Measurements from ENCODE around the gene ERAP2.

Gene ERAP2

DNA sequence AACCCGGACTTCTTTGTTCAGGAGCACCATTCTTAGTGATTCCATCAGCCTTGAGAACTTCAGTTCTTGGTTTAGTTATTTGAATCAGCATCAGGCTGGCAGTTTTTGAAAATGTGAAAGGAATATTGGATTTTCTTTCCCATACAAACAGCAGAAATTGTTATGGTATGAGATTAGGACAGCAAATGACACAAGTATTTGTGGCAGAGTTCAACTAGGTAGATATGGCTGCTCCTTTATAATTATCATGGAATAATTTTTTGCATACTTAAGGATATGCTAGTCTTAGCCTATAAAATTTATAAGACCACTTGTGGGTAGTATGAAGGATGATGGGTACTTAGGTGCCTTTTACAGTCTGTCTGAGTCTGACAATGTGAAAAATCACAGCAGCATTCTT lies 25.5 kb downstream of the ERAP2 start:
- no peak overlapping the region for H3K4me3 ChIP-seq (ENCODE audit: low read length)
- TF ChIP-seq ZNF274 (IDR thresholded peaks at IDR 0.05; ENCODE audit: low read depth, low read length) = no peak

GRCh38 chr5:96902876-96903275 lies 26.6 kb downstream of the ERAP2 start:
- H3K4me3 ChIP-seq (ENCODE audit: low read length) = no peak overlapping the region
- no peak for TF ChIP-seq ZNF274 (IDR thresholded peaks at IDR 0.05; ENCODE audit: low read depth, low read length)

- H3K4me3 ChIP-seq (ENCODE audit: low read length) = no peak overlapping the region
- no peak for TF ChIP-seq ZNF274 (IDR thresholded peaks at IDR 0.05; ENCODE audit: low read depth, low read length)
Measured at GRCh38 chr5:96903300-96903699, 27.0 kb downstream of the ERAP2 start.

DNA sequence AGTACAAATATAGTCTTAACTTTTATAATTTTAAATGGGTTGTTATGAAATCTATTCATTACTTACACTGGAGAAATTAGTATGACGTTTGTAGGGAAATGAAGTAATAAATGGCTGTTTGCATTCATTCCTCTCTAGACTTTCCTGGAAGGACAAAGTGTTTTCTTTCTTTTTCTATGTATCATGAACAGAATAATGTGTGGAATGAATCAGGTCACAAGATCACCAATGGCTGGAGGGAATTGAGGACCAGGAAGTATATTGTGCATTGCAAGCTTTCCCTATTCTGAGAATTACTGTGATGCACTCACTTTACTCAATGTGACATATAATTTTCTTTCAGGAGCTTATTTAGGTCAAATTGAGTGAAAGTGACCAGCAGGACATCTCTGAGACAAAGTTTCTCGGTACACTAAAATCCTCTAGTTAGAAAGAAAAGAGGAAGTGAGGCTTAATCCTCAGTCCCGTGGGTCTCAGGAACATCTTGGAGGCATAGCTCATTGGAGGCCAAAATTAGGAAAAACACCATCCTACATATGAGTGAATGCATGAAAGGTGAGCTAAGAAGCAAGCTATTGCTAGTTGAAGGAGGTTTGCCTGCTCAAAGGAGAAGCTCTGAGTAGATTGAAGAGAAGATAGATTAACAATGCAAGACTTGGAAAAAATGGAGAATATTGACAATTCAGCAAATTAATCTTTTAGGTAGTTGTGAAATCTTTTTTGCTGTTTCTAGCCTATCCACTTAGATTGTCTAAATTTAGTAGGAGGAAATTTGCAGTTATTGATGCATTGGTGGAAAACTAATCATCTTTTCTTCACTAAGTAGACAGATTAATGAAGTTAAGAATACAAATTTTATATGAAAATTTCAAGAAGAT lies 28.0 kb downstream of the ERAP2 start:
- no peak overlapping the region for H3K4me3 ChIP-seq (ENCODE audit: low read length)
- no peak for TF ChIP-seq ZNF274 (IDR thresholded peaks at IDR 0.05; ENCODE audit: low read depth, low read length)

DNA sequence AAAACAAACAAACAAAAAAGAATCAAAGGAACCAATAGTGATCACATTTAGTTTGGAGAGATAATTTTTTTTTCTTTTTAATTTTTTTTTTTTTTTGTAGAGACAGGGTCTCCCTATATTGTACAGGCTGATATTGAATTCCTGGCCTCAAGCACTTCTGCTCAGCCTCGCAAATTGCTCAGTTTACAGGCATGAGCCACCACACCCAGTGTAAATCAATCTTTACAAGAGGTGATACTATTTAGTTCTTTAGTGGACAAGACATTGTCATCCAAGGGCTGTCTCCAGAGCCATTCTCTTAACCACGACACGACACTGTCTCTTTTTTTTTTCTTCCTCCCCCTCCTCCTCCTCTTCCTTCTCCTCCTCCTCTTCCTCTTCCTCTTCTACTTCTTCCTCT lies 29.6 kb downstream of the ERAP2 start:
- TF ChIP-seq ZNF274 (IDR thresholded peaks at IDR 0.05; ENCODE audit: low read depth, low read length) = no peak
- no peak overlapping the region for H3K4me3 ChIP-seq (ENCODE audit: low read length)

DNA sequence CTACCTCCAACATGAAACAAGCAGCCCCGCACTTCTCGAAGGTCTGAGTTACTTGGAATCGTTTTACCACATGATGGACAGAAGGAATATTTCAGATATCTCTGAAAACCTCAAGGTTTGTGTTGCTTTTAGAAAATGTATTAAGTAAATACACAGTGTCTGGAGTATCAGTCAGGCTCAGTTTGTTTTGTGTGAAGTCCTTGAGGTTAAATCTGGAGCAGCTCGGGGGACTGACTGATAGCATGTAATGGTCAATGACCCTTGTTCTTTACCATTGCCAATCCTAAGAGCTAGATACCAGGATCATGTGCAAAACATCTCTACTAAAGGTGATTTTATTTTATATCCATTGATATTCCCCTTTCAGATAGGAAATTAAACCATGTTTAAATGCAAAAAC lies 32.7 kb downstream of the ERAP2 start:
- no peak for TF ChIP-seq ZNF274 (IDR thresholded peaks at IDR 0.05; ENCODE audit: low read depth, low read length)
- H3K4me3 ChIP-seq (ENCODE audit: low read length) = no peak overlapping the region

- no peak for TF ChIP-seq ZNF274 (IDR thresholded peaks at IDR 0.05; ENCODE audit: low read depth, low read length)
Measured at GRCh38 chr5:96909435-96909834, 33.1 kb downstream of the ERAP2 start.

DNA sequence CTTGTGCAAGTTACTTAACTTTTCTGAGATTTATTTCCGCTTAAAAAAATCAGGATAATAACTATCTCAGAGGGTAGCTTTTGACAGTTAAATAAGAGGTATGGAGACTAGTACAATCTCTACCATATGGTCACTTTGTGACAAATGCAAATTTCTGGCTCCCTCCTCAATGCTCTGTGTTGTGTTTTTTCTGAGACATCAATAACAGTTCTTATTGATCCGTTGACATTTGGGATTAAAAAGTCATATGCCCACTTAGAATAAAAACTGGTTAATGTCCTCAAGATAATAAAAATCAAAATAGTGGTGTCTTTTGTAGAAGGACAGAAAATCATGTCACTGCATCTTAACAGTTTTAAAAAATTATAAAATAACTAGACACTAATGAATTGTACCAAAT lies 34.8 kb downstream of the ERAP2 start:
- no peak for TF ChIP-seq ZNF274 (IDR thresholded peaks at IDR 0.05; ENCODE audit: low read depth, low read length)
- no peak overlapping the region for H3K4me3 ChIP-seq (ENCODE audit: low read length)

More at GRCh38 chr5:96909435-96909834, 33.1 kb downstream of the ERAP2 start:
- no peak overlapping the region for H3K4me3 ChIP-seq (ENCODE audit: low read length)

DNA sequence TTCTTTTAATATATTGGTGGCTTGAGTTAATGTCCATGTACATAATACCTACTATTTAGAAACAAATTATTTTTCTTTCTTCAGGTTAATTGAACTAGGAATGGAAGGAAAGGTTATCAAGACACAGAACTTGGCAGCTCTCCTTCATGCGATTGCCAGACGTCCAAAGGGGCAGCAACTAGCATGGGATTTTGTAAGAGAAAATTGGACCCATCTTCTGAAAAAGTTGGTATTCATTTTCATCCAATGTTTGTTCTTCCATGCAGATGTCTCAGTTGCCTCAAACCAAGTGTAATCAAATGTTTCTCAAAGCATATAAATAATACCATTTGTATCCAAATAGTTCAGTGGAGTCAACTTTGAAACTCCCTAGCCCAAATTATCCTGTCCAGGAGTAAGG lies 36.9 kb downstream of the ERAP2 start:
- TF ChIP-seq ZNF274 (IDR thresholded peaks at IDR 0.05; ENCODE audit: low read depth, low read length) = no peak
- no peak overlapping the region for H3K4me3 ChIP-seq (ENCODE audit: low read length)

DNA sequence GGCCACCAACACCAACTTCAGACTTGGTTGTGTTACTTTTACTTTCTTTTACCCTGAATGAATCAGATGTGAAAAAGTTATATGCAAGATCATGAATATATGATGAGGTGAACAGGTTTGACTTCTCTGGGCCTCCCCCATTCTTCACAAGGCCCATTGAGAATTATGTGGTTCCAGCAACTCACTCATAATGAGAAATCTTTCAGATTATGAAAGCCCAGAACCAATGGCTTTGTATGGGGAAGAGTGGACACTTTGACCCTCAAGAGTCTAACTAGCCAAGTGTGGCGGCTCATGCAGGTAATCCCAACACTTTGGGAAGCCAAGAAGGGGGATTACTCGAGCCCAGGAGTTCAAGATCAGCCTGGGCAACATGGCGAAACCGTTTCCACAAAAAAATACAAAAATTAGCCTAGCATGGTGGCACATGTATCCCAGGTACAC lies 43.5 kb downstream of the ERAP2 start:
- H3K4me3 ChIP-seq (ENCODE audit: low read length) = no peak overlapping the region
- TF ChIP-seq ZNF274 (IDR thresholded peaks at IDR 0.05; ENCODE audit: low read depth, low read length) = no peak

GRCh38 chr5:96920744-96921355 lies 44.5 kb downstream of the ERAP2 start:
- H3K4me3 ChIP-seq (ENCODE audit: low read length) = no peak overlapping the region; the same call in 1 of the 2 replicates
- TF ChIP-seq ZNF274 (IDR thresholded peaks at IDR 0.05; ENCODE audit: low read depth, low read length) = no peak

DNA sequence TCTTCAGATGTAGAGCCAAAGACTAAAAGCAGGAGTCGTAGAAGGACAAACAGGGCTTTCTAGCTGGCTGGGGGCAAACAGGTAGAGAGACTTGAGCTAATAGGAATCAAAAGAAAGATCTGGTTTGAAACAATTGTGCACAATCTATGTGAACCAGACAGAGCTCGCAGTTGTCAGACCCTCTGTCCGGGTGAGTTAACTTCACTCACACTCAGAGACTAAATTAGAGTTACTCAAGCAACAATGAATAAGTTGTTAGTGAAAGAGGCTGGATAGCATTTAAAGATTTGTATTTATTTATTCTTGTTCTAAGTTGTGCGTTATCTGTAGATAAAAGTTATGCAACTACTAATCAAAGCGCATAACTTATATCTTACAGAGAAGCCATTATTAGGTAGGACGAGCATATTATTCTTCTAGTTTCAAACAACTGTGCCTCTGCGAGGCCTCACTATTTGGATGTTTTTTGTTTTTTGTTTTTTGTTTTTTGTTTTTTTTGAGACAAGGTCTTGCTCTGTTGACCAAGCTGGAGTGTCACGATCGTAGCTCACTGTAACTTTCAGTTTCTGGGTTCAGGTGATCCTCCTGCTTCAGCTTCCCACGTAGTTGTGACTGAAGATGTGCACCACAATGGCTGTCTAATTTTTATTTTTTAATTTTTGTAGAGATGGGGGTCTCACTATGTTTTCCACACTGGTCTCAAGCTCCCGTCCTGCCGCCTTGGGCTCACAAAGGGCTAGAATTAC lies 46.4 kb downstream of the ERAP2 start:
- peak overlapping the region; percentile 22; the same call in 1 of the 2 replicates for H3K4me3 ChIP-seq (ENCODE audit: low read length)

DNA sequence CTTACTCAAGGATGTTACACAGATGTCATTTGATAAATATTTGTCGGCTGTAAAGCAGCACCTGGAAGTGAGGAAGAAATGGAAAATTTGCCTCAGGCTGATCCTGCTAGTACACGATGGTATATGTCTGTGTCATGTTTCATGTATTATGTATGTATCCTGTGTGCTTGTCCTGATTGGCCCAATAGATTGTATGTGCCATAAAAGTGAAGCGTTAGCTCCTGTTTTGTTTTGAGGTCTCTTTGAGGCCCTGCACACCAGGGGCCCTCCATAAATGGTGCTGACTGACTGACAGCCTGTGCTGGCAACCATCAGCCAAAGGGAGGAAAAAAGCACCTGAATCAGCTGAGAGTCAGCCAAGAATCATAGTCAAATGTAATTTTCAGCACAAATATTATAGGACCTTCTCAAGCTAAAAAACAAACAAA lies 47.7 kb downstream of the ERAP2 start:
- no peak for TF ChIP-seq ZNF274 (IDR thresholded peaks at IDR 0.05; ENCODE audit: low read depth, low read length)
- no peak overlapping the region for H3K4me3 ChIP-seq (ENCODE audit: low read length)

More for the DNA sequence above, 46.4 kb downstream of the ERAP2 start:
- TF ChIP-seq ZNF274 (IDR thresholded peaks at IDR 0.05; ENCODE audit: low read depth, low read length) = no peak

DNA sequence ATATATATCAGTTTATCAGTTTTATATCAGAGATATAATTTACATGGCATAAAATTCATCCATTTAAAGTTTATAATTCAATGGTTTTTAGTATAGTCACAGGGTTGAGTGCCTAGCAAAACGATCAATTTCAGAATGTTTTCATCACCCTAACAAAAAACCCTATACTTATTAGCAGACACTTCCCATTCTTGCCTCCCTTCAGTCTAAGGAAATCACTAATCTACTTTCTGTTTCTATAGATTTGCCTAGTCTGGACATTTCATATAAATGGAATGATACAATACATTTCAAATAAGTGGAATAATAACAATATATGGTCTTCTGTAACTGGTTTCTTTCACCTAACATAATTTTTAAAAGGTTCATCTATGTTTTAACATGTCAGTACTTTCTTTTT lies 50.0 kb downstream of the ERAP2 start:
- TF ChIP-seq ZNF274 (IDR thresholded peaks at IDR 0.05; ENCODE audit: low read depth, low read length) = no peak
- H3K4me3 ChIP-seq (ENCODE audit: low read length) = no peak overlapping the region

Data from GM08714 (cell line).